HL-60 (cell line): ENCODE measurements around the gene RBX1.

Experiments
- GABPA ChIP-seq: IDR thresholded peaks from 2 replicates; pipeline ENCODE4 v1.6.1; 2012; ENCODE audit warnings: low read depth
- POLR2AphosphoS5 ChIP-seq: IDR thresholded peaks from 2 replicates; pipeline ENCODE4 v1.6.1; 2012; ENCODE audit warnings: low read depth
- SPI1 ChIP-seq: IDR thresholded peaks from 2 replicates; pipeline ENCODE4 v1.6.1; 2012; ENCODE audit warnings: low read depth, mild to moderate bottlenecking, borderline replicate concordance
- TF ChIP-seq, protein P1 (sequence below): IDR thresholded peaks from one replicate; pipeline ENCODE4 v1.5.1; 2011; ENCODE audit warnings: low read length, control low read depth, inconsistent platforms; ENCODE audit not compliant: insufficient read depth
- TF ChIP-seq, protein P2 (sequence below): IDR thresholded peaks from 2 replicates; pipeline ENCODE4 v1.6.1; 2012; ENCODE audit warnings: low read depth; ENCODE audit not compliant: insufficient replicate concordance

- TF ChIP-seq POLR2AphosphoS5 (no peak), SPI1 (no peak), GABPA (no peak)
- TF ChIP-seq, protein P1, sequence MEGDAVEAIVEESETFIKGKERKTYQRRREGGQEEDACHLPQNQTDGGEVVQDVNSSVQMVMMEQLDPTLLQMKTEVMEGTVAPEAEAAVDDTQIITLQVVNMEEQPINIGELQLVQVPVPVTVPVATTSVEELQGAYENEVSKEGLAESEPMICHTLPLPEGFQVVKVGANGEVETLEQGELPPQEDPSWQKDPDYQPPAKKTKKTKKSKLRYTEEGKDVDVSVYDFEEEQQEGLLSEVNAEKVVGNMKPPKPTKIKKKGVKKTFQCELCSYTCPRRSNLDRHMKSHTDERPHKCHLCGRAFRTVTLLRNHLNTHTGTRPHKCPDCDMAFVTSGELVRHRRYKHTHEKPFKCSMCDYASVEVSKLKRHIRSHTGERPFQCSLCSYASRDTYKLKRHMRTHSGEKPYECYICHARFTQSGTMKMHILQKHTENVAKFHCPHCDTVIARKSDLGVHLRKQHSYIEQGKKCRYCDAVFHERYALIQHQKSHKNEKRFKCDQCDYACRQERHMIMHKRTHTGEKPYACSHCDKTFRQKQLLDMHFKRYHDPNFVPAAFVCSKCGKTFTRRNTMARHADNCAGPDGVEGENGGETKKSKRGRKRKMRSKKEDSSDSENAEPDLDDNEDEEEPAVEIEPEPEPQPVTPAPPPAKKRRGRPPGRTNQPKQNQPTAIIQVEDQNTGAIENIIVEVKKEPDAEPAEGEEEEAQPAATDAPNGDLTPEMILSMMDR, result no peak
- TF ChIP-seq, protein P2, sequence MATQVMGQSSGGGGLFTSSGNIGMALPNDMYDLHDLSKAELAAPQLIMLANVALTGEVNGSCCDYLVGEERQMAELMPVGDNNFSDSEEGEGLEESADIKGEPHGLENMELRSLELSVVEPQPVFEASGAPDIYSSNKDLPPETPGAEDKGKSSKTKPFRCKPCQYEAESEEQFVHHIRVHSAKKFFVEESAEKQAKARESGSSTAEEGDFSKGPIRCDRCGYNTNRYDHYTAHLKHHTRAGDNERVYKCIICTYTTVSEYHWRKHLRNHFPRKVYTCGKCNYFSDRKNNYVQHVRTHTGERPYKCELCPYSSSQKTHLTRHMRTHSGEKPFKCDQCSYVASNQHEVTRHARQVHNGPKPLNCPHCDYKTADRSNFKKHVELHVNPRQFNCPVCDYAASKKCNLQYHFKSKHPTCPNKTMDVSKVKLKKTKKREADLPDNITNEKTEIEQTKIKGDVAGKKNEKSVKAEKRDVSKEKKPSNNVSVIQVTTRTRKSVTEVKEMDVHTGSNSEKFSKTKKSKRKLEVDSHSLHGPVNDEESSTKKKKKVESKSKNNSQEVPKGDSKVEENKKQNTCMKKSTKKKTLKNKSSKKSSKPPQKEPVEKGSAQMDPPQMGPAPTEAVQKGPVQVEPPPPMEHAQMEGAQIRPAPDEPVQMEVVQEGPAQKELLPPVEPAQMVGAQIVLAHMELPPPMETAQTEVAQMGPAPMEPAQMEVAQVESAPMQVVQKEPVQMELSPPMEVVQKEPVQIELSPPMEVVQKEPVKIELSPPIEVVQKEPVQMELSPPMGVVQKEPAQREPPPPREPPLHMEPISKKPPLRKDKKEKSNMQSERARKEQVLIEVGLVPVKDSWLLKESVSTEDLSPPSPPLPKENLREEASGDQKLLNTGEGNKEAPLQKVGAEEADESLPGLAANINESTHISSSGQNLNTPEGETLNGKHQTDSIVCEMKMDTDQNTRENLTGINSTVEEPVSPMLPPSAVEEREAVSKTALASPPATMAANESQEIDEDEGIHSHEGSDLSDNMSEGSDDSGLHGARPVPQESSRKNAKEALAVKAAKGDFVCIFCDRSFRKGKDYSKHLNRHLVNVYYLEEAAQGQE, result no peak
Observed at GRCh38 chr22:40979198-40979597, 28.0 kb downstream of the RBX1 start.
